ENCODE results near the gene CTSW. TPM values are rescaled to one million over a fixed set of nuclear protein-coding genes. Genes with fewer than 3 reads are reported as not detected.
"Not testable (repeated sequence)": the region's sequence is repeated elsewhere in the genome, so short reads cannot be mapped to it uniquely, and the experiment has no call there.

Gene CTSW, protein sequence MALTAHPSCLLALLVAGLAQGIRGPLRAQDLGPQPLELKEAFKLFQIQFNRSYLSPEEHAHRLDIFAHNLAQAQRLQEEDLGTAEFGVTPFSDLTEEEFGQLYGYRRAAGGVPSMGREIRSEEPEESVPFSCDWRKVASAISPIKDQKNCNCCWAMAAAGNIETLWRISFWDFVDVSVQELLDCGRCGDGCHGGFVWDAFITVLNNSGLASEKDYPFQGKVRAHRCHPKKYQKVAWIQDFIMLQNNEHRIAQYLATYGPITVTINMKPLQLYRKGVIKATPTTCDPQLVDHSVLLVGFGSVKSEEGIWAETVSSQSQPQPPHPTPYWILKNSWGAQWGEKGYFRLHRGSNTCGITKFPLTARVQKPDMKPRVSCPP
- total RNA-seq, result 26.4 and 29.3 TPM in 2 replicates

DNA sequence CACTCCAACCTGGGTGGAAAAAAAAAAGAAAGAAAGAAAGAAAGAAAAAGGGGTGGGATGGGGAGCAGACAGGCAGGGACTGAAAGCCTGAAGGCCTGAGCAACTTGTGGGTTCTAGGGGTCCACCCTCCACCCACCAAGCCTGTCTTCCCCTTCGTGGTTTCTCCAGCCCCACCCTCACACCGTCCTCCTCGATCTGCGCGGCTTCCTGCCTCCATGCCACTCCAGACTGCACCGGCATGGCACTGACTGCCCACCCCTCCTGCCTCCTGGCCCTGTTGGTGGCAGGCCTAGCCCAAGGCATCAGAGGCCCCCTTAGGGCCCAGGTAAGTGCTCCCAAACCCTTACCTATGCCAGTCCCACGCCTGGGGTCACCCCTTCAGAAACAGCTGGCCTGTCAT lies at the start of gene CTSW:
Gene CTSW, plus strand, starts transcription at position 221 of the 400 bp plus-strand sequence. Its CDS starts 18 bp downstream, at position 239.
- intact Hi-C loops (cut with micrococcal nuclease), result no loop called here

DNA sequence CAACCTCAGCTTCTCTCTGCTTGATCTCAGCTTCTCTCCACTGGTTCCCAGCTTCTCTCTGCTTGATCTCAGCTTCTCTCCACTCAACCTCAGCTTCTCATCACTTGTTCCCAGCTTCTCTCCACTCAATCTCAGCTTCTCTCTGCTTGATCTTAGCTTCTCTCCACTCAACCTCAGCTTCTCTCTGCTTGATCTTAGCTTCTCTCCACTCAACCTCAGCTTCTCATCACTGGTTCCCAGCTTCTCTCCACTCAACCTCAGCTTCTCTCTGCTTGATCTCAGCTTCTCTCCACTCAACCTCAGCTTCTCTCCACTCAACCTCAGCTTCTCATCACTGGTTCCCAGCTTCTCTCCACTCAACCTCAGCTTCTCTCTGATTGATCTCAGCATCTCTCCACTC lies 47.4 kb upstream of the CTSW start:
- intact Hi-C loops (cut with micrococcal nuclease), result not testable (repeated sequence)

DNA sequence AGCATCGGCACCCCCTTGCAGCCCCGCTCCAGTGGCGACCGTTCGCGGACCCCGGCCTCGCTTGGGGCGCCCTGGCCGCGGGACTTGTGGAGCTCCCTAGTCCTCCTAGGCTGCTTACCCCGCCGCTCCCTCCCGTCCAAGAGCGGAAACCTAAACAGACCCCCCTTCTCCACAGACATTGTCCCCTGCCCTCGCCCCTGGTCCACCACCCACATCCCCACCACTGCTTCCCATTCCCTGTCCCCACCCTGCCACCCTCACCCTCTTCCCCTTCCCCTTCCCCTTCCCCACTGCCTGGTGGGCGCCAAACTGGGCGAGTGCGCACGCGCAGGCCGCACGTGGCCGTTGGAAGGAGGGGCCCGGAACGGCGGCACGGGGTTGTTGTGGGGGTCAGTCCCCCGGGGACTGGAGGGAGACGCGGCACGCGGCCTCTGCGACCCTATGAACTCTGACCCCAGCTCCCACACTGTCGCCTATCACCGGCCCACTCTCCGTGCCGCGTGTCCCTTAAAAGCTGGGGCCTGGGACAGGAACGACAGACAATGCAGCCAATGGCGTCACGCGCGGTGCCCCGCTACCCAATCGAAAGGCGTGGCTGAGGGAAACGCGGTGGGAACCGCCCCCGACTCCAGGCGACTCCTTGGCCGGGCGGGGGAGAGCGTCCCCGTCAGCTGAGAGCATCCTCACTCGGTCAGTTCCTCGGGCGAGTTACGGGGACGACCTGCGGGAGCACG lies 46.2 kb upstream of the CTSW start, which contains the start of gene SNX32:
Gene SNX32, plus strand, starts transcription at position 667 of the 734 bp plus-strand sequence. CDS start 103 bp downstream, outside the sequence.
- intact Hi-C loops (cut with micrococcal nuclease), result no loop called here

DNA sequence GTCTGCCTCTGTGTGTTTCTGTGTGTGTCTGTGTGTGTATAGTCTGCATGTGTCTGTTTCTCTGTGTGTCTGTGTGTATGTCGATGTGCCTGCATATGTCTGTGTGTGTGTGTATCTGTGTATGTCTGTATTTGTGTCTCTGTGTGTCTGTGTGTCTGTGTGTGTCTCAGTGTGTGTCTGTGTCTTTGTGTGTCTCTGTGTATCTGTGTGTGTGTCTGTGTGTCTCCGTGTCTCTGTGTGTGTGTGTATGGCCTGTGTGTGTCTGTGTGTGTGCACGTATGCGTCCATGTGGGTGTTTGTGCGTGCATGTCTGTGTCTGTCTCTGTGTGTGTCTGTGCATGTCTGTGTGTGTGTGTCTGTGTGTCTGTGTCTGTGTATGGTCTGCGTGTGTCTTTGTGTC lies 45.4 kb upstream of the CTSW start:
- intact Hi-C loops (cut with micrococcal nuclease), result no loop called here

DNA sequence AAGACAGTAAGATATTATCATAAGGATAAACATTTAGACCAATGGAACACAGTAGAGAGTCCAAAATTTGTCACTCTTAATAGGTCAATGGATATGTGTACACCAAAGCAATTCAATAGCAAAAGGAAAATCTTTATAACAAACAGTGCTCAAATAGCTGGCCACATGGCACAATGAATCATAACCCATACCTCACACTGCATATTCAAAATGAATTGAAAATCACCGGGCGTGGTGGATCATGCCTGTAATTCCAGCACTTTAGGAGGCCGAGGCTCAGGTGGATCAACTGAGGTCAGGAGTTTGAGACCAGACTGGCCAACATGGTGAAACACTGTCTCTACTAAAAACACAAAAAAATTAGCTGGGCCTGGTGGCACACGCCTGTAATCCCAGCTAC lies 37.5 kb upstream of the CTSW start:
- intact Hi-C loops (cut with micrococcal nuclease), result no loop called here

DNA sequence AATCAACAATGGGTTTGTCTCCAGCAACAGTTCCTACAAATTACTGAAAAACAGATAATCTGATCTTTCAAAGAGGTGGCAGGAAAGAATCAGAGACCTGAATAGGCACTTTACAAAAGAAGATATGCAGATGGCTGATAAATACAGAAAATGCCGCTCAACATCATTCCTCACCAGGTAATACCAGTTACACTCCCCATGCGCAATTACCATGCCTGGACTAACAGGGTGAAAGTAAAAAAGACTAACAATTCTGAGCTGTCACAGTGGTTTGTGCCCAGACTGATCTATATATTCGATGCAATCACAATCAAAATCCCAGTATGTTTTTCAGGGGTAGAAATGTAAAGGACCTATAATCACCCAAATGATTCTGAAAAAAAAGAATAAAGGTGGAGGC lies 35.8 kb upstream of the CTSW start:
- intact Hi-C loops (cut with micrococcal nuclease), result no loop called here

DNA sequence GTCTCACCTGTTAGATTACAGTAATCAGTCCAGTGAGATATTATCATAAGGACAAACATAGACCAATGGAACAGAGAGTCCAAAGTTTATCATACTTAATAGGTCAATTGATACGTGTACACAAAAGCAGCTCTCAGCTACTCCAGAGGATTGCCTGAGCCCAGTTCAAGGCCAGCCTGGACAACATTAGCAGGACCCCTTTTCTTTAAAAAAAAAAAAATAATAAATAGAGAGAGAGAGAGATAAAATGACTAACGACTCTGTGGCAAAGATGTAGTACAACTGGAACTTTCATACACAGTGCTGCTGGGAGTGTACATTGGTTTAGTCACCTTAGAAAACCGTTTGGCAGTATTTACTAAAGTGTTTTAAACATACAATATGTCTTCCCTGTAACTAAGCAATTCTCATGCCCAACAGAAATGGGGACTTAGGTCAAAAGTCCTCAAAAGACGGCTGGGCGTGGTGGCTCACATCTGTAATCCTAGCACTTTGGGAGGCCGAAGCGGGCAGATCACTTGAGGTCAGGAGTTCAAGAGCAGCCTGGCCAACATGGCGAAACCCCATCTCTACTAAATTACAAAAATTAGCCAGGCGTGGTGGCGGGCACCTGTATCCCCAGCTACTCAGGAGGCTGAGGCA lies 35.3 kb upstream of the CTSW start:
- intact Hi-C loops (cut with micrococcal nuclease), result no loop called here

DNA sequence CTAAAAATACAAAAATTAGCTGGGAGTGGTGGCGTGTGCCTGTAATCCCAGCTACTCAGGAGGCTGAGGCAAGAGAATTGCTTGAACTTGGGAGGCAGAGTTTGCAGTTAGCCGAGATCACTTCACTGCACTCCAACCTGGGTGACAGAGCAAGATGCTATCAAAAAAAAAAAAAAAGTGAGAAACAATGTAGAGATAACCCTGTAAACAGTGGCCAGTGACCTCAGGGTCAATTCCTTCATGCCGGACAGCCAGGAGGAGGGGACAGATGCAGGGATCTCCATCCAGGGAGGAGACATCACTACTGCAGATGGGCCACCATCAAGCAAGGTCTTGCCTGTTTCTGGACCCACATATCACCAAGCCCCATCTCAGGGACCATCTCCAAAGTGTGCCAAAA lies 31.9 kb upstream of the CTSW start:
- intact Hi-C loops (cut with micrococcal nuclease), result no loop called here

DNA sequence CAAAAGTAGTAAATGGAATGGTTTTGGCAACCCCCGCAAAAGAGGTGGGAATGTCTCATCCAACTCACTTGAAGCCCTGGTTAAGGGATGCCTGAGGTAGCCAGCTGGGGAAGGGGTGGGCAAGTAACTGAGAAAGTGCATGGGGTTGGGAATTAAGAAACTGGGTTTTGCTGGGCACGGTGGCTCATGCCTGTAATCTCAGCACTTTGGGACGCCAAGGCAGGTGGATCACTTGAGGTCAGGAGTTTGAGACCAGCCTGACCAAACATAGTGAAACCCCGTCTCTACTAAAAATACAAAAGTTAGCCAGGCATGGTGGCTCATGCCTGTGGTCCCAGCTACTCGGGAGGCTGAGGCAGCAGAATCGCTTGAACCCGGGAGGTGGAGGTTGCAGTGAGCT lies 30.9 kb upstream of the CTSW start:
- intact Hi-C loops (cut with micrococcal nuclease), result not testable (repeated sequence)

DNA sequence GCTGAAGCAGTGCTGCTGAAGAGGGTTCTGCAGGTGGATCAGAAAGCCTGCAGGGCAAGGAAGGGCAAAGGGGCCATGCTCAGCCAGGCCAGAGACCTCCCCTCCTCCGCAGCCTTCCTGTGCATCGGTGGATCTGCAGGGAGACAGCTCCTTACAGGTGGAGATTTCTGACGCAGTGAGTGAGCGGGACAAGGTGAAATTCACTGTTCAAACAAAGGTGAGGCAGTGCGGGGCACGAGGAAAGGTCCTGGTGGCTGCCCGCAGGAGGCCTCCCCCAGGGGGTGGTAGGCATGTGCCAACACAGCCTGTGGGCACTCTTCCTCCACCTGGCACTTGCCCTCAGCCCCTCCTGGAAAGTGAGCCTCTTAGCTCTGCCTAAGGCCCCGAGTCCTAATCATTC lies 30.3 kb upstream of the CTSW start:
- intact Hi-C loops (cut with micrococcal nuclease), result no loop called here

DNA sequence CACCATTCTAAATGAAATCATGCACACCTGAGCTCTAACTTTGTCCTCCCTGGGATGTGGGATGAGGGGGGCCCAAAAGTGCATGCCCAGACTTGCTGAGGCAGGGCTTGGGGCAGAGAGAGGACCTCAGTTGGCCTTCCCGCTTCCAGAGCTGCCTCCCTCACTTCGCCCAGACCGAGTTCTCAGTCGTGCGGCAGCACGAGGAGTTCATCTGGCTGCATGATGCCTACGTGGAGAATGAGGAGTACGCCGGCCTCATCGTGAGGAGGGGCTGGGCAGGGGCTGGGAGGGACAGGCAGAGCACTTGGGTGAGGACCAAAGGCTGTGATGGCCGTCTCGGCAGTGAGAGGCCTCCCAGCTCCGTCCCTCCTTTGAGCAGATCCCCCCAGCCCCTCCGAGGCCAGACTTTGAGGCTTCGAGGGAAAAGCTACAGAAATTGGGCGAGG lies 29.8 kb upstream of the CTSW start:
- intact Hi-C loops (cut with micrococcal nuclease), result no loop called here

DNA sequence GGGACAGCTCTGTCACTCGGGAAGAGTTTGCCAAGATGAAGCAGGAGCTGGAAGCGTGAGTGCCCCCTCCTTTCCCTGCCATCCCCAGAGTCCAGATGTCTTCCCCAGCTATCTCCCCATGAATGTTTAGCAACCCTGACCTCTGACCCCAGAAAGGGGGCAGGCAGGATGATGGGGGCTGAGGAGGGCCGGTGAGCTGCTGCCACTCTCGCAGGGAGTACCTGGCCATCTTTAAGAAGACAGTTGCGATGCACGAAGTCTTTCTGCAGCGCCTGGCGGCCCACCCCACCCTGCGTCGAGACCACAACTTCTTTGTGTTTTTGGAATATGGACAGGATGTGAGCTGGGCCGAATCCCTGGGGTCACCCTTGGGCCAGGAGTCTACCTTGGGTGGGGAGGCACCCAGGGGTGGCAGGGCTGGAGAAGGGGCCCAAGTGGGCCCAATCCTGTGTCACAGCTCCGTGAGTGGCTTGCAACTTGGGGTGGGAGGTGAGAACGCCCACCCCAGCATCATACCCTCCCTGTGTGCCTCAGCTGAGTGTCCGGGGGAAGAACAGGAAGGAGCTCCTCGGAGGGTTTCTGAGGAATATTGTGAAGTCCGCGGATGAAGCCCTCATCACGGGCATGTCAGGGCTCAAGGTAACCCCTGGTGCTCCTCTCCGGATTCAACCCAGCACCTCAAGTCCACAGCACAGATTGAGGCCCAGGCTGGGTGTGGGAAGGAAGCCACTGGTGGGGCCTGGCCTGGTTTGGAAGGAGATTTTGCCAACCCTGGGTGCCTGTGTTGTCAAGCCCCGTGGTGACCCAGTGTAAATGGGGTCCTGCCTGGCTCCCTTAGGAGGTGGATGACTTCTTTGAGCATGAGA lies 29.2 kb upstream of the CTSW start:
- intact Hi-C loops (cut with micrococcal nuclease), result no loop called here

DNA sequence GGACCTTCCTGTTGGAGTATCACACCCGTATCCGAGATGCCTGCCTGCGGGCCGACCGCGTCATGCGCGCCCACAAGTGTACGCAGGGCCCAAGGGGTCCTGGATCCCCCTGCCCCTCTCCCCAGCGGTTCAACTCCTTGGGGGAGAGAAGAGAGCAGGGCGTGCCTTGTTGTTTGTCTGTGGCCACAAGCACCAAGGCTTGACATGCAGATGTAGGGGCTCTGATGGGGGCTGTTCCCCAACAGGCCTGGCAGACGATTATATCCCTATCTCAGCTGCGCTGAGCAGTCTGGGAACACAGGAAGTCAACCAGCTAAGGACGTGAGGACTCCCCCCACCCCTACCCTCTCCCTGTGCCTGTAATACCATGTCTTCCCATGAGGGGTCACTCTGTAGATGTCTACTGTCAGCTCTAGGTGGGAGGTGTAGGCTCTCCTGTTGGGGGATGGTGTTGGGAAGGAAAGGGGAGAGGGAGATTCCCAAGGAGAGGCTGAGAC lies 28.5 kb upstream of the CTSW start:
- intact Hi-C loops (cut with micrococcal nuclease), result no loop called here

DNA sequence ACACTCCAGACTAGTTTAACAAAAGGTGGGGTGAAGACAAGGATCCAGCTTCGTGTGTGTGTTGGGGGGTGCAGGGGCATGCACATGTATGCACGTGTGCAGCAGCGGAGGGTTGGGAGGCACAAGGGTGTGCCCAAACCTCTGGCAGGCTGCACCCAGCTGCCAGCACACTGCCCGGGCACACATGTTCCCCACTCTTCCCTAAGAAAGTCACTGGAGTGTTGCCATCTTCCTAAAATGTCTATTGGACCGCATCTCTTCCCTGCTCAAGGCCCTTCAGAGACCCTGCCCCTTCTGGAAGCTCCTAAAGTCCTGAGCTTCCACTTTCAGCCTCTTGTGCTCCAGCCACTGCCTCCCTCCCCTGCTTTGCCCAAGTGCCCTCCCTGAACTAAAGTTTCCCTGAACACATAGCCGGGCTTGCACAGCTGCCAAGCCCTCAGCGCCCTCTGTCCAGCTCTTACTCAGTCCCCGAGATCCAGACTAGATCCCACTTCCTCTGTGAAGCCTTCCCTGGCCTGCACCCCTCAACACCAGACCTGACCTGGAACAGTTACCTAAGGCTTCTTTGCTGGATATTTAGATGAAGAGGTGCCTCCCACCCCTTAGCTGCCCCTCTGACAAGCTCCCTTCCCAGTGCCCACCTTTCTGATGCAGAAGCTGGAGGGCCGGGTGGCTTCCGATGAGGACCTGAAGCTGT lies 27.7 kb upstream of the CTSW start:
- intact Hi-C loops (cut with micrococcal nuclease), result no loop called here

DNA sequence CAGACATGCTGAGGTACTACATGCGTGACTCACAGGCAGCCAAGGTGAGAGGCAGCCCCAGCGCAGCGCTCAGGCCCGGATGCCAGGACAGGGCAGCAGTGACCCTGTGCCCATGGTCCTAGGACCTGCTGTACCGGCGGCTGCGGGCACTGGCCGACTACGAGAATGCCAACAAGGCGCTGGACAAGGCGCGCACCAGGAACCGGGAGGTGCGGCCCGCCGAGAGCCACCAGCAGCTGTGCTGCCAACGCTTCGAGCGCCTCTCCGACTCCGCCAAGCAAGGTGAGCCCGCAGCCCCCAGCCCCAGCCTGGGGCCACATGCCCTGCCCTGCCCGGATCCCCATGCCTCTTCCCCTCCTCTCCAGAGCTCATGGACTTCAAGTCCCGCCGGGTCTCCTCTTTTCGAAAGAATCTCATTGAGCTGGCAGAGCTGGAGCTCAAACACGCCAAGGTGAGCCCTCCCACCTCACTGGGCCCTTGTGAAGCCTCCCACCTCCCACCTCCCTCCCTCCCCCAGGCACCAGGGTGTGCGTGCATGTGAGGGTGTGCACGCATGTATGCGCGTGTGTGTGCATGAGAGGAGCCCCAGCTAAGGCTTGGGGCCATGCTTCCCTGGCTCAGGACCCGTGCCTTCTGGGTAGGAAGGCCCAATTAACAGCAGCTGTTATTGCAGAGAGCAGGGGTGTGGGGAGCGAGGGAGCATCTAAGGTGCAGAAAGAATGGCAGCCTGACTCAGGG lies 27.0 kb upstream of the CTSW start:
- intact Hi-C loops (cut with micrococcal nuclease), result no loop called here

DNA sequence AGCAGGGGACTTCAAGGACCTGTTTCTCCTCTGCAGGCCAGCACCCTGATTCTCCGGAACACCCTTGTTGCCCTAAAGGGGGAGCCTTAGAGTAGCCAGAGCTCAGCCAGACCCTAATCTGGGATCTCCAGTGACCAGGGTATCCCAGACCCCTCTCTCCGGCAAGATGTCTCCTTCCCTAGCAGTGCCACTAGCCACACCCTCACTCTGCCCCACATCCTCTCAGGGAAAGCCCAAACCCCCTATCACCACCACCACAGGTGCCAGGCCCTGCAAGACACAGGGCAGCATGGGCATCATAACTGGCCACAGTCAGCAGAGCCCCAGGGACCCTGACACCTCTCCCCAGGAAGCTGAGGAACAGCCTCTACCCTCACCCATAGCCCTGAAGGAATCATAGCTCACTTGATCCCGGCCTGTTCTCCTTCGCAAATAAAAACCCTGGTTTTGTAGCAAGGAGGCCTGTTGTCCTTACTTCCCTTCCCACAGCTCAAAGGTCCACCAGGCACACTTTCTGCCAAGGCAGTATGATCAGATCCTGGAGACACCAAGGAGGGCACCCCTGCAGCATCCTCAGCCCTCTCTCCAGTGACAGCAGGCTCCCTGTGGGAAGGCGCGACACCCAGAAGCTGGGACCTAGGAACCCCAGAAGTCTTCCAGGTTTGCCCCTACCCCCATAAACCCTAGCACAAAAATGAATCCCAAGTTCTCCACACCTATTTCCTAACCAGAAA lies 26.2 kb upstream of the CTSW start:
- intact Hi-C loops (cut with micrococcal nuclease), result no loop called here

DNA sequence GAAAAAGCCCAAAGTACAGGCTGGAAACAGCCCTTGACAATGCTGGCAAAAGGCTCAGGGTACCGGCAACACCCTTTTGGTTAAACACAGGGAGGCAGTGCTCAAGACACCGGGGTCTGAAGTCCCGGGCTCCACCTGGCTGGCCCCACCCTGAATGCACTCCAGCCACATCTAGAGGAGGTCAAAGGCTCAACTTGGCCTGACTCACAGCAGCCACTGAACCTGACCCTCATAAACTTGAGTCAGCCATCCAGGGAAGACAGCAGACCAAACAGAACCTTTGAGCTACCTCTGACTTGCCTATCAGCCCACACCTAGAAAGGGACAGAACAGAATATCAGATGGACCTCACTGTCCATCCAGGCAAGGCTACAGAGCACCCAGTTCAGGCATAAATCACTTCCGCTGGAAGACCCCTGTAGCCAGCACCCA lies 25.5 kb upstream of the CTSW start:
- intact Hi-C loops (cut with micrococcal nuclease), result no loop called here

DNA sequence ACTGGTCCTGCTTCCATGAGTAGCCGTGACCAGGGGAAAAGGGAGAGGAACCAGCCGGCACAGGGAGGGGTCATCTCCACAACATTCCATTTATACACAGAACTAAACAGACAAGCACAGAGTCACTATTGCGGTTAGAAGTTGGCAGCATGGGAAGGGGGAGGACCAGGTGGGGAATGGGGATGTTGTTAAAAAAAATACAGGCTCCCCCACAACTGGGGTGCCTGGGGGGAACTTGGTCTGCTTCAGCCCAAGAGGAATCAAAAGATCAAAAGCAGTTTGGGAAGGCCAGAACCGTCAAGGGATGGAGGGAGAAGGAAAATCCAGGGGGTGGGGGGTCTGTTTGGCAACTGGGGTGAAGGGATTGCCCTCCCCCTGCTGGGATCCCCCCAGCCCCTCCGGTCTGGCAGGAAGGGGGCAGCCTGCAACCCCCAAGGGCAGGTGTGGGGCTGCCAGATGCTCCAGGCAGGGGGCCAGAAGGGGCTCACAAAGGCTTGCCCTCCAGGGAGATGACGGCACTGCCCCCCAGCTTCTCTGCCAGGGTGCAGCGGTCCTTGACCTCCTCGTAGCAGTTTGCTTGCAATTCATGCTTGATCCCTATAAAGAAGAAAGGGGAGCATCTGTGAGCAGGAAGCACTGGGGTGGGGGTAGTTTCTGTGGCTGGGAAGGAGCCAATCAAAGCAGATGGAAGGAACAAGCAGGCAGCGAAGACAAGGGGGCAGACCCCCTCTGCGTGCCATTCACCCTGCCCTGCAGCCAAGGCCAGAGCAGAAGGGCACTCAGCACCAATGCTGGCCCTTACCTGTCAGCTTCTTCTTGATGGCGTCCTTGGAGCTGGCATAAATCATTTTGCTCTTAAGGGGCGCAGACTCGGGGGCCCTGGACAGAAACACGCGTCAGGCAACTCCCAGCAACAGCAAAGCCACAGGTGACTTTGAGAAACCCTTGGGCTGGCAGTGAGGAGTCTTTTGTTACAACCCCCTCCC lies 24.5 kb upstream of the CTSW start:
- intact Hi-C loops (cut with micrococcal nuclease), result no loop called here
